AML-193 (cell line): ENCODE measurements around the gene DCPS.

Experiments
- DNase-seq, 2 experiments: peaks; one replicate each; lab custom pipeline; 2025; lab: John Stamatoyannopoulos, UW

The DCPS gene

DNA sequence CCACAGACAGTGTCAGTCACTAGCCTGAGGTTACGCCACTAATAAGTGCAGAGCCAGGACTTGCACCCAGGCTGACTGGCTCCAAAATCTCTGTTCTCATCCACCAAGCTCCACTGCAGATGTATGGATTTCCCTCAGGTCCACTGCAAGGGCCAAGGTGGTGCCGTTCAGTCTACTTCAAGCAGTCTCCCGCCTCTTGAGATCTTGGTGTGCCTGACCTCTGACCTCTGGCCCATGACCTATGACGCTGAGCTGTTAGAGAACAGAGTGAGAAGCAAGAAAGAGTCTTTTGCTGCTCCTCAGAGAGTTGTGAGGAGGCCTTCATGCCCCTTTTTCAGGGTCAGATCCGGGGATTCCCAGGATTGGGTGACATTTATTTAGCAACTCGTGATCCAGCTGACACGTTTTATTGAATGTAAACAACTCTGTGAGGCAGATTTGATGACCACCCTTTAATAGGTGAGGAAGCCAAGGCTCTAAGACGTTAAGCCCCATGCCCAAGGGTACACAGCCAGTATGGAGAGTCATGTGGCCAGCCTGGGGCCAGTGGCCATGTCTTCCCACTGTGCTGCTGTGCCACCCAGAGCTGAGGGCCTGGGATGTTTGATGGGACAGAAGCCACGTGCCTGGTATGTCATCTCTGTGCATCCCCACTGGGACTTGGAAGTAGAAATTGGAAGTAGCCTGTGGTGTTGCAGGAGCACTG, 25.2 kb downstream of the DCPS start:
- DNase-seq: no peak

DNA sequence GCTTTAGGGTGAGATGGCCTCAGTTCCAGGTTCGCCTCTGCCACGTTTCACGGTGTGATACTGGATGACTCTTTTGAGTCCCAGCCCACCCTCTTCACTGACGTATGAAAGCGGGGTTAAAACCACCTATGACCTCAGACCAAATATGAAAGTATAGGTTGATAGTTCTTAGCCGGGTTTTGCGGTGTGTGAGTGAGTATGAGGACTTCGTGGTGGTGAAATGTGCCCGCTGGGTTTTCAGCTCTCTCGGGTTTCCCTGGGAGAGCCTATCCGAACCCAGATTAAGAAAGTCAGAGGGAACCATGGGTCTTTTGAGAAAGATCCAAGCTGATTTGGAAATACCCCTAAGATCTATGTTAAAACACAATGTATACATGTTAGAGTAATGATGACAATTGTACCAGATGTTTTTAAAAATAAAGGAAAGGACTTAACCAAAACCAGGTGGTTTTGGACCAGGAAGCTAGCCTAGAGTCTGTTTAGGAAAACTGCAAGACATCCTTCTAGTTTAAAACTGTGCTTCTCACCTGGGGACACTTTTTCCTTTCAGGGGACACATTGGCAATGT, 25.9 kb downstream of the DCPS start:
- DNase-seq: no peak

DNA sequence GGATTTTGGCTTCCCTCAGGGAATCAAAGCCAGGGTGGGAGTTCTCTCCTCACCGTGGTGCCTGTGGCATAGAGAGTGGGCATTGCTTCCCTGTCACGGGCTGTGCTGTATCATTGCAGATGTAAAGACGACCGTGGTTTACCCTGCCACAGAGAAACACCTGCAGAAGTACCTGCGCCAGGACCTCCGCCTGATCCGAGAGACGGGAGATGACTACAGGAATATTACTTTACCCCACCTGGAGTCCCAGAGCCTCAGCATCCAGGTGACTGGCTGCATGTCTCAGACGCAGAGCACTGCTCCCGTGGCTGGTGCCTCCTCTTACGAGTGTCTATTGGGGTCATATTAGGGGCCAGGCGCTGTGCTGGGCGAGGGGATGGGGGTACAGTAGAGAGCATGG, 27.4 kb downstream of the DCPS start:
- no peak for DNase-seq

DNA sequence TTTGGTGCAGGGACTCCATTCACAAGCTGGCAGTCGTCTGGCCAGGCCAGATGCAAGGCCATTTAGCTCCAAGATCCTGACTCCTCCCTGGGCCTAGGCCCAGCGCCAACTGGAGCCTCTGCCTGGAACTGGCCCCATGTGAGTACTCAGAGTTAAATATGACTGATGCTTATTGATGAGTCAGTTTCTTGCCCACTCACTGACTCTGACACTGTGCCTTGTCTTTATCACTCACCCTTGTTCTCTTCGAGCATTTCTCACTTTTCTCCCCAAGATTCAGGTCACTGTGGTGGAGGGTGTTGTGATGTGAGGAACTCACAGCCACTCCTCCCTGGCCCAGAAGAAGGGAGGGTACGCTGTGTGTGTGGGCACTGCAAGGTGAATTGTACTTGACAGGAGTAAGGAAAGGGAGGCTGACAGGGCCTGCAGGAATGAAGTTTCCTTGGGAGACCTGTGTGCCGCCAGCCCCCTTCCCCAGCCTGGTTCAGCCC, 28.4 kb downstream of the DCPS start:
- no peak for DNase-seq

DNA sequence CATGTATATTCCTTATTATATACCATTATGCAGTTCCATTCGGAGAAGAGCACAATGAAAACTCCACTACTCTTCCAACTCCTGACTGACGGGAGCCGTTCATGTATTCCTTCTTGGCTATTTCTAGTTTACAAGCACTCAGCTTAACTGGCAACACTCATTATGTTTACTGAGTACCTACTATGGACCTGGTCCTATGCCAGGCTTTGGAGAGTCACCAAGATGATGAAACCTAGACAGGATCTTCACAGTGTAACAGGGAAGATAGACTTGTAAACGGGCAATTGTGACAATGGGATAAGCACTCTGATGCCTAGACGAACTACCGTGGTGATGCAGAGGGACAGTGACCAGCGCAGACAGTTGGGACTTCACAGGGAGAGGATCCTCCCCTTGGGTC, 29.3 kb downstream of the DCPS start:
- no peak for DNase-seq

DNA sequence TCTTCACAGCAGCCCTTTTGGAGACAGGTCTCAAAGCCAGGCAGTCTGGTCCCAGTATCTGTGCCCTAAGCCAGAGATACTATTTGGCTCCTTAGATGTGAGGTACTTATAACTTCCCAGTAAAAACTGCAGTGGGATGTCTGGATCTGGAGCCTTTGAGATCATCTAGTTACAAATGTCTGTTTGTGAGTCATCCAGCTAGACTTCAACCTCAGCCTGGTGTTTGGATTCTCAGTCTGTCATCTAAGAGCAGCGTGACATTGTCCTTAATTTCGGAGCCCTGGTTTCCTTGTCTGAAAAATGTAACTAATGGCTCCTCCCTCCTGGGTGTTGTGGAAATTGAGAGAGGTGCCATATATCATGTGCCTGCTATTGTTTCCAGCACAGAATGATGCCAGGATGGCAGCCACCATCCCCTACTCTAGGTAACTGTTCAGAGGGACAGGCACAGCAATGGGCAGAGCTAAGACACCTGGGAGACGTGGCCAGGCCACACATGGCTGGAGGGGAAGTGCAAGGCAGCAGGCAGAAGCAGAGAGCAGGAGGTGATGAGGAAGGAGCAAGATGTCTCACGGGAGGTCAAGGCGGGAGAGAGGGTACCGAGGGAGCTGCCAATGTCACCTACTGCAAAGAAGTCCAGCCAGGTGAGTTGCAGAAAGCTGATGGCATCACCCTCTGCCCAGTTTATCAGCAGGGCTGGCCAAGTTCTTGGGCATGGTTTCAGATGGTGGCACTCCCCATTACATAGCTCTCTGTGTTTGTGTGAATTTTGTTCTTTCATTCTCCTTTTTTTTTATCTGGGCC, 31.0 kb downstream of the DCPS start:
- DNase-seq: no peak

DNA sequence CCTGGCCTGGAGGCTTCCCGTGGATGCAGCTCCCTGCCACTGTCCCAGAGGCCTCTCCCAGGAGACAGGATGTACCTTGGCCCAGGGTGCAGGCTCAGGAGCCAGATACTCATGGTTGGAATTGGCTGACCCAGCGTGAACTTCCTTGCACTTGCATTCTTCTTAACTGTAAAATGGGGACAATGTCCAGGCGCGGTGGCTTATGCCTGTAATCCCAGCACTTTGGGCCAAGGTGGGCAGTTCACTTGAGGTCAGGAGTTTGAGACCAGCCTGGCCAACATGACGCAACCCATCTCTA, 31.6 kb downstream of the DCPS start:
- DNase-seq: no peak

DNA sequence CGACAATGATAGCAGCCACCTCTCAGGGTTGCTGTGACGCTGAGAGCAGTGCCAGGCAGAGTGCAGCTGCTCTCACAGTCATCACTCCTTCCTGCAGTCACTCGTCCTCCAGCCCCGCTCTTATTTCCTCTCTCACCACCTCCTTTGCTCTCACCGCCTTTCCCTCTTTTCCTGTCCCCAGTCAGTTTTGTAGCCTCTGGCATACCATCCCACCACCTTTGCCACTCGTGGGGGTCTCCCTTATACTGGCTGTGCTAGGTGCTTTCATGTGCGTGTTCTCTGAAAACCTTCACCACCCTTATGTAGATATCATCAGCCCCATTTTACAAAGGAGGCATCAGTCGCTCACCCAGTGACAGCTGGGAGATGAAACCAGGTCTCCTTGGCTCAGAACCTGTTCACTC, 32.3 kb downstream of the DCPS start:
- no peak for DNase-seq

DNA sequence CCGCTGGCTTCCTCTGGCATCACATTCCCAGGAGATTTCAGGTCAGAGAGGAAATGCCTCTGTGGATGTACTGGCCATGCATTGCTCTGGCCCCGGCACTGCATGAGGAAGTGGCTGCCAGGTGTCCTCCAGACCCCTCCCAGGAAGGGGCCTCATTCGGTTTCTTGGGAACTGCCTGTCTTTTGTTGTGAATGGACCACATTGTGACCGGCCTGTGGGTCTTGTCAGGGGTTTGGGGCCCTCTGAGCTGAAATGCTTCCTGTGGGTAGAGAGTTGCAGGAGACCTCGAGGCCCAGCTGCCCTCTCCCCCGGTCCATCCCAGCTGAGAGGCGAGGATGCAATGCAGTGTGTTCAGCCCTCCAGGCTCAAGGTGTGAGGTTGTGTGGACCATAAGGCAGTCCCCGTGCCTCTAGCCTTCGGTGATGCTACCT, 32.8 kb downstream of the DCPS start:
- DNase-seq: no peak

DNA sequence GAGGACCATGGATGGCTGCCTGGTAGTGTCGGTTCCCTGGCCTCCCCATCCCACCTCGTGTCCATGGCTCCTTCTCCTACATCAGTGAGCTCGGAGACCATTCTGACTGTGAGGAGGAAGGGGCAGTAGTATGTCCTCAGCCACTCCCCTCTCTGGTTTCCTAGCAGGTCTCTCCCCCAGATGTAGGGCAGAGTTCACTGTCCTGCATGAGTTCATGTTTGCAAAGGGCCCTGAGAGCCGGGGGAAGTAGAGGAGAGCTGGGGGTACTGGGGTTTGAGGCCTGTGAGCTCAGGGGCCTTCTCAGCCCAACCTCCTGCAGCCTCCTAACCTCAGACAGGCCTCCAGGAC, 33.2 kb downstream of the DCPS start:
- no peak for DNase-seq

DNA sequence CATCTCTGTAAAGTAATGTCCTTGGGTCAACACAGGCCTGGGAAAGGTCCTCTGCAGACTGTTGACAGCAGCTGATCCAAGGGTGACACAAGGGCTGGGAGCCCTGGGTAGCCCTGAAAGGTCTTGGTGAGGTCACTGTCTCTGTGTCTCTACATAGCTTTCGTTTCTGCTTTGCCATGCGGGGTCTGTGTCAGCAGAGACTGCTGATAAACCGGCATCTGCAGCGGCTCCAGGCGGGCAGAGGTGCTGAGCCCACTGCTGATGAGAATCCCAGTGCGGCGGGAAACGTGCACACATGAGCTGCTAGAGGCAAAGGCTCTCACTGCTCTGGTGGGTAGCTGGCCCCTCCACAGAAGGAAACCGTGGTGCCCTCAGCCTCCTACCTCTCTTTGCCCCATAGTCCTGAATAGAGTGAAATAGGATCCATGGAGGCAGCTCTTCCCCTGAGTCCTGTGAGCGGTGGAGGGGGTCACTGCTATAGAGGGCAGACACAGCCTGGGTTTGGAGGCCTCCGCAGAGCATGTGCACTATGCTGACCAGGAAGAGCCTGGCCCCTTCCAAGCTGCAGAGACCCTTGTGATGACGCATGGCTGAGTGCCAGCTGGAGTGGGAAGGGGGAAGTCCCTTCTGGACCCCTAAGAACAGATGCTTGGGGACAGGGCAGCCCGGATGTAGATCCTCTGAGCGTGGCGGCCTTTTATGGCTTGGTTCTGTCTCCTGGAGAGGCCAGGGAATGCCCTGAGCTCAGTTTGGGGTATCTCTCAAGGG, 33.8 kb downstream of the DCPS start:
- no peak for DNase-seq

DNA sequence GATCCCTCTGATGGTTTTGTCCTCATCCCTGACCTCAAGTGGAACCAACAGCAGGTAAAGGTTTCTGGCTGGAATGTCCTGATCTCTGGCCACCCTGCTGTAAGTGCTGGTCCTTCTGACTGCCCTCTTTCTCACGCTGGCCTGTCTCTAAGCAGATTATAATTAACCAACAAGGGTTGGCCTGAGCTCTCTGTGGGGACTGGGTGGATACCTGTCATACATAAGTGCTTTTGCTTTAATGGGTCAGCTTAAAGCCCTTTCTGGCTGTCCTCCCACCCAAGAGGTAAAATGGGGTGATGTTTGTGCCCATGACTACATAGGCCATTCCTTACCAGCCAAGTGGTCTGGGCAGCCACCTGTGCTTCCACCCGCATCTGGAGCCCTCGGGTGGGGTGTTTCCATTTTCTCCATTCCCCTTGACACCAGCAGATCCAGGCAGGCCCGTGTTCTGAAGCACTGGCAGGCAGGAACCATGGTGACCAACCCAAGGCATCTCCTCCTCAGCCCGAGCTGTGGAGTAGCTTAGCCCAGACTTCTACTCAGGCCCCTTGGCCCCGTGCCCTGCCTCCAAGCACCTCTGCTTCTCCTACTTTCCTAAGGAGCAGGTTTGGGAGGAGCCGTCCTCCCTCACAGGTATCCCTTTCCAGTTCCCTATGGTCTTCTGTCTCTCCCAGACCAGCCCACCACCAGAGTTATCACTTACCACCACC, 34.6 kb downstream of the DCPS start:
- DNase-seq: no peak

DNA sequence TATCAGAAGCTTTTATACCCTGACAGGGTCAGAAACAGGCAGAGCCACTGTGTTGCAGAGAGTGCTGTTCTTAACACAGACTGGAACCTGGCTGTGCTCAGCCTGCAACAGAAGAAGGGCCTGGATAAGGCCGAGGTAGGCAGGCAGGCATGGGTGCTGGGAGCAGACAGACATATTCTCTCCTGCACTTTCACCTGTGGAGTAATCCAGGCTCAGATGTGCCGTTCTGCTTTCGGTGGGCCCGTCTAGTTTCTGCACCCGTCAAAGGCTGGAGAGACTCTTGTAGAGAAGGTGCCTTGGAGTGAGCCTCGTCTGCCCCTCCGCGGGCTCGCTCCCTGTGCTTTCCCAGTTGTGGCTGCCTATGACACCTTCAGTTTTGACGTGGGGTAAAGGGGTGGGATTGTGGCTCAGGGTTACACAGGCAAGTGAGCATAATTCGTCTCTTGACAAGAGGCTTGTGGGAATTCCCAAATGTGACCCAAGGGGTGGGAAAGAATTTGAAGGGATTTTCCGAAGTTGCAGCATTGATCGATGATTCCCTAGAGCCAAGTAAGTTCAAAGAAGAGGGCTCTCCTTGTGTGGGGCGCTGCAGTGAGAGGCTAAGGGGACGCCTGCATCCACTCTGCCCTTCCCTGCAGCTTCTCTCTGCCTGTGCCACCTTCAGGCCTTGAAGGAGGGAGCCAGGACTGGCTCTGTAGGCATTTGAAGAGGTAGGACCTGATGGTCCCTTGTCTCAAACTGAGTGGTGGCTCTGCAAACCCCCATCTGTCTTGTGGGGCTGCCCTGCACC, 35.4 kb downstream of the DCPS start:
- DNase-seq: no peak

DNA sequence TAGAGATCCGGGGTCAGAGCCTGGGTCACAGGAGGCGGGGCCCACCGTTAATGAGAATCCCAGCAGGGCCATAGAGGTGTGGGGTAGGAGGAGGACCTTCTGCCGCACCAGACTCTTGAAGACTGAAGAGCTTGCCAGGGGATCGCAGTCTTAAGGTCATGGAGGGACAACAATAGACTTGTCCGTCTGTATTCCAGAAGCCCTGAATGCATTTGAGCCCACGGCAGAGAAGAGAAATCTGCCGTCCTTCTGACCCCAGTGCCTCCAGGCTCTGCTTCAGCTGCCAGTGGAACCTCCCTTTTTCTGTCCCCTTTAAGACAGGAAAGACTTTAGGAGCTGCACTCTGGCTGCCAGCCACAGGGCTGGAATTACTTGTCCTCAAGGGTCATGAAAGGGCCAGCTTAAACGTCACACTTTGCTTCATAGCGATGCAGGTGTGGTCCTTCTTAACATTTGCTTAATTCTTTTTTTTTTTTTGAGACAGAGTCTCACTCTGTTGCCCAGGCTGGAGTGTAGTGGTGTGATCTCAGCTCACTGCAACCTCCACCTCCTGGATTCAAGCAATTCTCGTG, 36.1 kb downstream of the DCPS start:
- no peak for DNase-seq

DNA sequence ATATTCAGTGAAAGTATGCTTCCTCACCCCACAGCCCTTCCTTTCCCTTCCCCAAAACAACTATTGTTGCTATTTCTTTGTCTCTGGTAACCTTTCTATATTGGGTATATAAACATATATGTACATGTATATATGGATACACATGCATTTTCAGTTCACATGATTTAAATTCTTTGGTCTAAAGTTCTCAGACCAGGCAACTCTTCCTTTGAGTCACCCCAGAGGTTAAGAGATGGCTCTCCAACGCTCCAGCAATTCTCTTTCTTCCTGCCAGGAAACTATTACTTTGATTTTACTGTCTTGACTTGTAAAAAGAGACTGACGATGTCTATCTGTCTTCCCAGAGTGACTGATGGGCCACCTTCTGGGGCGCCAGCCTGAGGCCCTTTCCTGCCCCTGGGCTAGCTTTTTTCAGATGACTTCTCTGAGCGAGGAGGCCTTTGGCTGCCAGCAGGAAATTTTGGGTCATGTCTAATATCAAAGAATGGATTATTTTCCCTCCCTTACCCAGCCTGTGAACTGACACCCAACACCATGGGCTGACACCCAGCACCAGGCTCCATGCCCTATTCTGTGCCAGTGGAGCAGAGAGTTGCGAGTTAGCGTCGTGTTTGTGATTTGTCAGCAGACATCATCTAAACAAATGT, 37.2 kb downstream of the DCPS start:
- no peak for DNase-seq

DNA sequence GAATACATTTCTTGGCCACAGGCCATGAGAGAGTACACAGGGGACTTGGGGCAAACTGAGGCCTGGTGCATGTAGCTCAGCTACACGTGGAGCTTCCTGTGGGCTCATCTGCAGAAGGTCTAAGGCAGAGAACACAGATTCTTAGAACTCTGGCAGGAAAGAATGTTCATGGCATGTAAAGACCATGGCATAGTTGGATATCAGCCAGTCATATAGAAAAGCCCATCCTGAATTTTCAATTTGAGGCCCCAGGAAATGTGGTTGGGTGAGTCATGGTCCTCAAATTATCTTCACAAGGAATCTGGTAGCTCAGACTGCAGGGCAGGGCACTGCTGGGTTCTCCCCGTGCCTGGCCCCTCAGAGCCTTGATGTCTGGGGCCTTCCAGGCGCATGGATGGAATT, 37.9 kb downstream of the DCPS start:
- DNase-seq: no peak

DNA sequence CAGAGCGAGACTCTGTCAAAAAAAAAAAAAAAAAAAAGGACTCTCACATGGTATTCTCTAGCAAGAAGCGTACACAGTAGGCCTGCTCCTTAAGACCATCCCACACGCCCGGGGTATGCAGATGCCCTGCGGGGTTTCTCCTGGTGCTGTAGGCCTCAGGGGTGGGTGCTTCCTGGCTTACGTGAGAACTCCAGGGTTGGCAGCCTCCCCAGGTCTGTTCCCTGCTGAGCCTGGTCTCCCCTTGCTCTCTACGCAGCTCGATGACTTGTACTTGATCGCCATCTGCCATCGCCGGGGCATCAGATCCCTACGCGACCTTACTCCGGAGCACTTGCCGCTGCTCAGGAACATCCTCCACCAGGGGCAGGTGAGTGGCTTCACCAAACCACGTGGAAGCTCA, 39.2 kb downstream of the DCPS start:
- no peak for DNase-seq

DNA sequence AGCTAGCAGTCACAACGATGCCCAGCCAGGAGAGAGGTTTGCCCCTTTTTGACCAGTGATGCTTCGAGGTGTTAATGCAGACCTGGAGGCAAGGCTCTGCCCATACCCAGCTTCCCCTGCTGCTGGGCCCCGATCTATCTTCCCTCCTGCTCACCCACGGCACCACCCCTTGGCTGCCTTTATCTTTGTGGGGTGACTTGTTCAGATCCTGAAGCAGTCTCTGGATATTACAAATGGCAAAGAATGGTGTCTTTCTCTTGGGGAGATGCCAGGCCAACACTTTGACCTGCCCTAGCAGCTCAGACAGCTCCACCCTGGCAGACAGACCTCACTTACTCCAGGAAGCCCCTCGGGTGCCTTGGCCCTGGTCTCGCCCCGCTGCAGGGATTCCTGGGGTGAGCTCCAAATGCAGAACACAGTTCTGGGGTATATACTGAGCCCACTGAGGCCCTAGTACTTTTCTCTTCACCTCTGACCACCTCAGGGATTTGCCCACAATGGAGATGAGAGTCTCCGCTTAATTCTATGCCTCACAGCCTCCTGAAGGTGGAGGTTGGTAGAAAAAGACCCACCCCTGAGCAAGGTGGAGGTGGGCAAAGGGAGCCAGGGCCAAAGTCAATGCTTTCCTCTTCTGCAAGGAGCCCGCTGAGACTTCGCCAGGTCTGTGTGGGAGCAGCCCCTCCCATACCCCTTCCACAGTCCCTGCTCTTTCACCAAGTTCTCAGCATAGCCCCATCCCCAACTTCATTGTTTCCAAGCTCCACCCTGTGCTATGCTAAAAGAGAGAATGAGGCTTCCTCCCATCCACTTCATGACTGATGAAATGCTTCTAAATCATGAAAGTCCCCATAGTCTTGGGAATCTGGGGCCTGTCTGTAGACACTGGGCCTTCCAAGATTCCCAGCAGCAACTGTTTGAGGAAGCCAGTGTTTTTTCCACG, 40.6 kb downstream of the DCPS start:
- no peak for DNase-seq

DNA sequence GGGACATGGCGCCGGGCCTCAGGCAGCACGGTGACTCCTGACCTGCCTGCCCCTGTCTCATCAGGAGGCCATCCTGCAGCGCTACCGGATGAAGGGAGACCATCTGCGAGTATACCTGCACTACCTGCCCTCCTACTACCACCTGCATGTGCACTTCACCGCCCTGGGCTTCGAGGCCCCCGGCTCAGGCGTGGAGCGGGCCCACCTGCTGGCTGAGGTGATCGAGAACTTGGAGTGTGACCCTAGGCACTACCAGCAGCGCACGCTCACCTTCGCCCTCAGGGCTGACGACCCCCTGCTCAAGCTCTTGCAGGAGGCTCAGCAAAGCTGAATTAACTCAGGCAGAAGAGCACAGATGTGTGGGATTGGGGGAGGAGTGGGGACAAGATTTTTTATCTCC, 41.4 kb downstream of the DCPS start:
- no peak for DNase-seq
